ENCODE data around the gene ARL10.

- no peak for TF ChIP-seq POLR2A (IDR thresholded peaks at IDR 0.05; ENCODE audit: low read length)
- TF ChIP-seq GATA1 (IDR thresholded peaks at IDR 0.05; ENCODE audit: low read depth, low read length), result no peak
These were observed 31.1 kb upstream of the ARL10 start for GRCh38 chr5:176334031-176334770.

Measured in erythroblast (primary cell).